Measurements from ENCODE around the gene LDB2.

The LDB2 gene

DNA sequence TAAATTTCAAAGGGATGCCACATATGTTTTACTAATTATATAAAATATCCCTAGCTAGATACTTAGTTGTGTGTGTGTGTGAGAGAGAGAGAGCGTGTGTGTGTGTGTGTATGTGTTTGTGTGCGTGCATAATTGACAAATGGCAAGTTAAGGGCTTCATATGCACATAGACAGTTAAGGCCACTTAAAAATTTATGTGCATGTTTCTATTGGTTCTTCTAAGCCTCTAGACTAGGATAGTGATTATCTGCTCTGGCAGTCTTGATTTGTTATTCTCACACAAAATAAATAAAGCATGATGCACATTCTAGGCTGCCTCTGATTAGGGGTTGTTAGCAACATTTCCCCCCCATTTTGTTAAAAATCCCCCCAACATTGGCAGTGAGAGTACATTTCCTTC lies 393.2 kb downstream of the LDB2 start:
- Histone ChIP-seq H2AFZ (ENCODE audit: low read depth, low read length) (no peak overlapping the region), H3K9me3 (ENCODE audit: low read length) (peaks cover 4% of the 10 kb centered on the region), H3K27me3 (ENCODE audit: insufficient read depth, low read length) (no peaks in the 10 kb centered on the region), H3K36me3 (ENCODE audit: insufficient read depth, low read length) (no peaks in the 10 kb centered on the region), H3K4me3 (ENCODE audit: low read length) (no peak overlapping the region), H3K4me1 (ENCODE audit: insufficient read depth, low read length) (no peaks in the 10 kb centered on the region)

DNA sequence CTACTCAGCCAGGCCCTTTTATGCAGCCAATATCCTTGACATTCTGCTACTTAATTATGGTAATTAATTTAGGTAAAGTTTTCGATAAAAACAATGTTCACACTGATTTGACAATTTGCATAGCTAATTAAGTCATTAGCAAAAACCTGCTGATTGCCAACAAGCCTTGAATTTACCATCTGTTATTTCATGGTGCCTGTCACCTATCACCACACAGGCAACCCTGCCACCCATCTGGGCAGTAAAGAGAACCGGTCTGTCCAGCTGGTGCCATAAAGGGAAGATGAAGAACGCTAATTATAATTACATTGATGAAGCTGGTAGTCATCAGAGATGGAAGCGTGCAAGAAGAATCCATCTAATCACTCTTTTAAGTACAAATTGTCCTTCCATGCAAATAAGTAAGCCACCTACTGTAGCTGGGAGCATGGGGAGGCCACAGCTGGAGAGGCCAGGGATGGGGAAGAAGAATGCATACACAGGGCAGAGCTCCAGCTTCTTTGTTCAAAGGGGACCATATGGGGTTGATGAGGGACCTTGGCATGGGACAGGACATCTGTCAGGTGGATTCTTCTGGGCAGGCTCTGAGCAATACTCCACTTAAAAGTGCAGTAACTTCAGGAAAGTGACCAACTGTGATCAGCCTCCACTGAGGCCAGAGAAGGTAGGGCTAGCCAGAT lies 394.9 kb downstream of the LDB2 start:
- Histone ChIP-seq H3K27me3 (ENCODE audit: insufficient read depth, low read length) (no peaks in the 10 kb centered on the region), H3K4me1 (ENCODE audit: insufficient read depth, low read length) (no peaks in the 10 kb centered on the region), H3K36me3 (ENCODE audit: insufficient read depth, low read length) (no peaks in the 10 kb centered on the region), H3K9me3 (ENCODE audit: low read length) (no peaks in the 10 kb centered on the region), H2AFZ (ENCODE audit: low read depth, low read length) (no peak overlapping the region), H3K4me3 (ENCODE audit: low read length) (no peak overlapping the region)

DNA sequence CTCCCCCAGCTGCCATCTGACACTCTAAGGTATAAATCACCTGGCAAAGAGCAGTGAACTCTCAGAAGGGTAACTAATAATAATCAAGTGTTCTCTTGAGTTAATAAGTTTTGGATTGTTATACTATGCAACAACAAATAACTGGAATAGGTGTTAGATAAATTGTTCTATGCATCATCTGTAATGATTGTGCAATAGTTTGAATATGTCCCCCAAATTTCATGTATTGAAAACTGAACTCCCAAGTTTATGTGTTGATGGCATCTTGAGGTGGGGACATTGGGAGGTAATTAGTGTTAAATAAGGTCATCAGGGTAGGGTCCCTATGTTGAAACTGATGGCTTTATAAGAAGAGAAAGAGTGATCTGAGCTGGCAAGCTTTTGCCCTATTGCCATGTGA lies 399.5 kb downstream of the LDB2 start:
- H3K9me3 ChIP-seq (ENCODE audit: low read length), result no peaks in the 10 kb centered on the region
- no peak overlapping the region for H2AFZ ChIP-seq (ENCODE audit: low read depth, low read length)
- H3K4me1 ChIP-seq (ENCODE audit: insufficient read depth, low read length), result no peaks in the 10 kb centered on the region
- no peaks in the 10 kb centered on the region for H3K36me3 ChIP-seq (ENCODE audit: insufficient read depth, low read length)
- no peaks in the 10 kb centered on the region for H3K27me3 ChIP-seq (ENCODE audit: insufficient read depth, low read length)
- no peak overlapping the region for H3K4me3 ChIP-seq (ENCODE audit: low read length)

- no peak overlapping the region for H3K4me3 ChIP-seq (ENCODE audit: low read length)
- no peaks in the 10 kb centered on the region for H3K9me3 ChIP-seq (ENCODE audit: low read length)
- no peak overlapping the region for H2AFZ ChIP-seq (ENCODE audit: low read depth, low read length)
- no peaks in the 10 kb centered on the region for H3K36me3 ChIP-seq (ENCODE audit: insufficient read depth, low read length)
- H3K4me1 ChIP-seq (ENCODE audit: insufficient read depth, low read length), result no peaks in the 10 kb centered on the region
- no peaks in the 10 kb centered on the region for H3K27me3 ChIP-seq (ENCODE audit: insufficient read depth, low read length)
These were observed 401.9 kb downstream of the LDB2 start for GRCh38 chr4:16496501-16496900.

- Histone ChIP-seq H2AFZ (ENCODE audit: low read depth, low read length) (no peak overlapping the region), H3K4me1 (ENCODE audit: insufficient read depth, low read length) (no peaks in the 10 kb centered on the region), H3K36me3 (ENCODE audit: insufficient read depth, low read length) (no peaks in the 10 kb centered on the region), H3K27me3 (ENCODE audit: insufficient read depth, low read length) (no peaks in the 10 kb centered on the region), H3K4me3 (ENCODE audit: low read length) (no peak overlapping the region), H3K9me3 (ENCODE audit: low read length) (no peaks in the 10 kb centered on the region)
These were observed 405.6 kb downstream of the LDB2 start for GRCh38 chr4:16492872-16493271.

DNA sequence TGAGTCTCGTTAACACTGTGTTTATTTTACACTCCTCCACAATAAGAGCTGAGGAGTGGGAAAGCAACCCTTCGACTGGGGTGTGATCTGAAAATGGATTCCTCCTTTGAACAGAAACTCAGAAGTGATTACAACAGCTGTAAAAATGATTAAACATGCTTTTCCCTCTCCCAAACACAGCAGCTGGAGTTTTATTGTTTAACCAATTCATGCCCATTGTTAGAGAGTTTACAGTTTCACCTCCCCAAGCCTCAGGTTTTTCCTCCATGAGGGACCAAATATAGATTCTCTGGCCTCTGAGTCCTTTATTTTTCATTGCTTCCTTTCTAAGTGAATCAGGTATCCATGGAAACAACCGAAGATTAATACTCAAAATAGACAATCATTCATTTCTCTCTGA lies 409.2 kb downstream of the LDB2 start:
- H3K4me3 ChIP-seq (ENCODE audit: low read length), result no peak overlapping the region
- H3K9me3 ChIP-seq (ENCODE audit: low read length), result no peaks in the 10 kb centered on the region
- H2AFZ ChIP-seq (ENCODE audit: low read depth, low read length), result no peak overlapping the region
- H3K4me1 ChIP-seq (ENCODE audit: insufficient read depth, low read length), result no peaks in the 10 kb centered on the region
- no peaks in the 10 kb centered on the region for H3K27me3 ChIP-seq (ENCODE audit: insufficient read depth, low read length)
- H3K36me3 ChIP-seq (ENCODE audit: insufficient read depth, low read length), result no peaks in the 10 kb centered on the region

DNA sequence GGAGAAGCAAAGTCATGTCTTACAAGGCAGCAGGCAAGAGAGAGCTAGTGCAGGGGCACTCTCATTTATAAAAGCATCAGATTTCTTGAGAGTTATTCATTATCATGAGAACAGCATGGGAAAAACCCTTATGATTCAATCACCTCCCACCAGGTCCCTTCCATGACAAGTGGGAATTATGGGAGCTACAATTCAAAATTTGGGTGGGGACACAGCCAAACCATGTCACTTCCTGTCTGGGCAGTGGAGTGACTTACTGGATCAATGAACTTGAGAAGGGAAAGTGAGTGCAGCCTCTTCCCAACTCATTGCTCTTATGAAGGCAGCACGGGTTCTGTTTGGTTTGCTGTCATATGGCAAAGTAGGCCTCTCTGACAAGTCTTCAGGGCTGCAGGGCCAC lies 410.4 kb downstream of the LDB2 start:
- H2AFZ ChIP-seq (ENCODE audit: low read depth, low read length), result no peak overlapping the region
- H3K4me1 ChIP-seq (ENCODE audit: insufficient read depth, low read length), result no peaks in the 10 kb centered on the region
- no peaks in the 10 kb centered on the region for H3K9me3 ChIP-seq (ENCODE audit: low read length)
- no peaks in the 10 kb centered on the region for H3K27me3 ChIP-seq (ENCODE audit: insufficient read depth, low read length)
- H3K36me3 ChIP-seq (ENCODE audit: insufficient read depth, low read length), result no peaks in the 10 kb centered on the region
- no peak overlapping the region for H3K4me3 ChIP-seq (ENCODE audit: low read length)

DNA sequence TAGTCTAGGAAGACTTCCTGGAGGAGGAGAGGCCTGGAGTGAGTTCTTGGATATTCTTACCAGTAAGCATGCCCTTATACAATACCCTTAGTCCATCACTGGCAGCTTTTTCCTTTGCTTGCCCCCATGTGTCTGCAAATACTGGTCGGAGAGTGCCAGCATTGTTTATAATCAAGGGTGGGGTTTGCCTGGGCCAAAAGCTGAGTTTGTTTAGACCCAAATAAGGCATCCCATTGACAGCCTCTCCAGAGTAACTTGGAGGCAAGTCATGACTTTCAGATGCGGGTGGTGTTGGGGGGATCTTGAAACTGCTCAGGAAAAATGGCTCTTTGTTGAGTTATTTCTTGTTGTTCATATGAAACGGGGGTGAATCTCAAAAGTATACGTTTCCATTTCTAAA lies 413.7 kb downstream of the LDB2 start:
- Histone ChIP-seq H3K36me3 (ENCODE audit: insufficient read depth, low read length) (no peaks in the 10 kb centered on the region), H2AFZ (ENCODE audit: low read depth, low read length) (no peak overlapping the region), H3K4me1 (ENCODE audit: insufficient read depth, low read length) (no peaks in the 10 kb centered on the region), H3K9me3 (ENCODE audit: low read length) (no peaks in the 10 kb centered on the region), H3K4me3 (ENCODE audit: low read length) (no peak overlapping the region), H3K27me3 (ENCODE audit: insufficient read depth, low read length) (no peaks in the 10 kb centered on the region)

DNA sequence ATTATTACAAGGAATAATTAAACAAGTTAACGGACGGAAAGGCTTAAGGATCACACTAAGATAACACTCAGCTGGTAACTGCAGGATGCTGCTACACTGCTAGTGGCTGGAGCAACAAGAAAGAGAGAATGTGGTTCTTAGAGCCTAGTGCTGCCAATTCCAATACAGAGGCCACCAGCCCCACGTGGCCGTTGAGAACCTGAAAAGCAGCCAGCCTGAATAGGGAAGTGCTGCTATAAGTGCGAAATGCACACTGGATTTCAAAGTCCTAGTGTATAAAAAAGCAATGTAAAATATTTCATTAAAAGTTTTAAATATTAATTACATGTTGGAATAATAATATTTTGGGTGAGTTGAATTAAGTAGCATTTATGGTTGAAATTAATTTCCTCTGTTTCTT lies 414.9 kb downstream of the LDB2 start:
- H2AFZ ChIP-seq (ENCODE audit: low read depth, low read length), result no peak overlapping the region
- no peaks in the 10 kb centered on the region for H3K27me3 ChIP-seq (ENCODE audit: insufficient read depth, low read length)
- no peak overlapping the region for H3K4me3 ChIP-seq (ENCODE audit: low read length)
- no peaks in the 10 kb centered on the region for H3K9me3 ChIP-seq (ENCODE audit: low read length)
- H3K4me1 ChIP-seq (ENCODE audit: insufficient read depth, low read length), result no peaks in the 10 kb centered on the region
- no peaks in the 10 kb centered on the region for H3K36me3 ChIP-seq (ENCODE audit: insufficient read depth, low read length)

- no peaks in the 10 kb centered on the region for H3K4me1 ChIP-seq (ENCODE audit: insufficient read depth, low read length)
These were observed 418.4 kb downstream of the LDB2 start for GRCh38 chr4:16480011-16480410.

GRCh38 chr4:16472537-16472936 lies 425.9 kb downstream of the LDB2 start:
- Histone ChIP-seq H3K4me1 (ENCODE audit: insufficient read depth, low read length) (no peaks in the 10 kb centered on the region), H3K36me3 (ENCODE audit: insufficient read depth, low read length) (no peaks in the 10 kb centered on the region), H3K9me3 (ENCODE audit: low read length) (no peaks in the 10 kb centered on the region), H3K4me3 (ENCODE audit: low read length) (no peak overlapping the region), H2AFZ (ENCODE audit: low read depth, low read length) (no peak overlapping the region), H3K27me3 (ENCODE audit: insufficient read depth, low read length) (no peaks in the 10 kb centered on the region)

More at GRCh38 chr4:16480011-16480410, 418.4 kb downstream of the LDB2 start:
- Histone ChIP-seq H3K27me3 (ENCODE audit: insufficient read depth, low read length) (no peaks in the 10 kb centered on the region), H3K36me3 (ENCODE audit: insufficient read depth, low read length) (no peaks in the 10 kb centered on the region), H3K4me3 (ENCODE audit: low read length) (no peak overlapping the region), H2AFZ (ENCODE audit: low read depth, low read length) (no peak overlapping the region), H3K9me3 (ENCODE audit: low read length) (no peaks in the 10 kb centered on the region)

DNA sequence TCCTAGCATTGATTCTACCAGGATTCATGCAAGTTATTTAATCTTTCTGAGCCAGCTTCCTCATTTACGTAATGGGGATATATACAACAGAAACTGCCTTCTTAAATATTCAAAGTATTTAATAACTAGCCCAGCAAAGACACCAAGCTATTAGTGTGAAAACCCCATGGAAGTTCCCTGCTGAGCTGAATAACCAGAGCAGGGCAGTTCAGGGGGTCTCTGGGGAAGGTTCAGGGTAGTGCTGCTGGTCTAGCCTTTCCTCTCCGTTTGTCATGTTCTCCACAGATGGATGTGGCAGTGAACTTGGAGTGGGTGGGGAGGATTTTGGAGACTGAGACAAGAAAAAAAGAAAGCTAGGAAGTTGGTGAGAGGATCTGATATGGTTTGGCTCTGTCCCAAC lies 431.4 kb downstream of the LDB2 start:
- Histone ChIP-seq H3K36me3 (ENCODE audit: insufficient read depth, low read length) (no peaks in the 10 kb centered on the region), H3K4me3 (ENCODE audit: low read length) (no peak overlapping the region), H3K9me3 (ENCODE audit: low read length) (no peaks in the 10 kb centered on the region), H3K27me3 (ENCODE audit: insufficient read depth, low read length) (no peaks in the 10 kb centered on the region), H3K4me1 (ENCODE audit: insufficient read depth, low read length) (no peaks in the 10 kb centered on the region), H2AFZ (ENCODE audit: low read depth, low read length) (no peak overlapping the region)

DNA sequence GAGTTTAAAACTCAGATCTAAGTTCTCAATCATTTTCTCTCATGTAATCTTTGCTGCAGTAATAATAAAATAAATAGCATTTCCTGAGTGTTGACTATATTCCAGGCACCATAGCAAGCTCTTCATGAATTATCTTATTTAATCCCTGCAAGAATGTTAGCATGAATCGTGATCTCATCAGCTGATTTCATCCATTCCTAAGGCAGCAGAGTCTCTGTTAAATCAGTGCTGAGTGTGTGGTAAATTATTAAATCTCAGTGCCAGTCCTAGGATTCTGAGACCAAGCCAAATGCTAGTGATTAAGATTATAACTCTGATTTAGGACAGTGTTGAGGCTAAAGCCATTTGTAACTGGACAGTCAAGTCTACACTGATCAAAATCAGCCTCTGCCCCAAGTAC lies 431.9 kb downstream of the LDB2 start:
- Histone ChIP-seq H3K4me3 (ENCODE audit: low read length) (no peak overlapping the region), H3K27me3 (ENCODE audit: insufficient read depth, low read length) (no peaks in the 10 kb centered on the region), H3K9me3 (ENCODE audit: low read length) (no peaks in the 10 kb centered on the region), H2AFZ (ENCODE audit: low read depth, low read length) (no peak overlapping the region), H3K4me1 (ENCODE audit: insufficient read depth, low read length) (no peaks in the 10 kb centered on the region), H3K36me3 (ENCODE audit: insufficient read depth, low read length) (no peaks in the 10 kb centered on the region)

DNA sequence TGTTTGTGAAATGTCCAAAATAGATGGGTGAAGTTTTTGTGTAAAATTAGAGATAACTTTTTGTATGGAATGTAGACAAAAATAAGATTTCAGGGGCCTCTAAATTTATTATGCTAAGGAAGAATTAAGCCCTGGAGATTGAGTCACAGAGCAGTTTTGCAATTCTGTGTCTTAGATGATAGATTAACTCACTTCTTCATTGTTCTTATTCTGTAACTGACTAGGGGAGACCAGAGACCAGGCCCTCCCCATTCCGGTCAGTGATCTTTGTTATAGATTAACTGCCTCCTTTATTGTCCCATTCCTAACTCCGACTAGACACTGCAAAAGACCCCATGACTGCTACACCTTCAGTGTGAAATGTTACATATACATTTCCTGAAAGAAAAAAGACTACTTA lies 433.8 kb downstream of the LDB2 start:
- Histone ChIP-seq H3K9me3 (ENCODE audit: low read length) (no peaks in the 10 kb centered on the region), H3K4me1 (ENCODE audit: insufficient read depth, low read length) (no peaks in the 10 kb centered on the region), H3K27me3 (ENCODE audit: insufficient read depth, low read length) (no peaks in the 10 kb centered on the region), H2AFZ (ENCODE audit: low read depth, low read length) (no peak overlapping the region), H3K4me3 (ENCODE audit: low read length) (no peak overlapping the region), H3K36me3 (ENCODE audit: insufficient read depth, low read length) (no peaks in the 10 kb centered on the region)

All from neuron (in vitro differentiated cells).